Naive thymus-derived CD8-positive, alpha-beta T cell (primary cell): ENCODE results near the gene FAM24B. TPM values are rescaled to one million over a fixed set of nuclear protein-coding genes. Genes with fewer than 3 reads are reported as not detected.

Source experiments
- polyA plus RNA-seq, 3 donors: library from polyadenylated mRNA; unstranded; fragments of 300-500 nt; fragmentation: Illumina TruSeq; gene quantifications; one replicate each; pipeline ENCODE4 v1.2.3, GENCODE V29; 2021
- total RNA-seq, 8 experiments: library from RNA in 2 of 8; stranded (reverse) in 2 of 8; gene quantifications; one replicate each; pipeline ENCODE4 v1.2.3 and lab custom pipeline; 2021 to 2026

Gene FAM24B
- total and polyA plus RNA-seq, 5 experiments from 2014 or later = 3.5 to 18.5 (median 7.9) TPM

Other genes with a start within 250 kb of the FAM24B start
- not detected for gene C10orf120, start 179.7 kb downstream of the FAM24B start, total RNA-seq
- not detected for gene C10orf120, start 179.7 kb downstream of the FAM24B start, polyA plus RNA-seq
- gene CUZD1, start 33.7 kb downstream of the FAM24B start, total RNA-seq = 1 to 10 TPM; 3.9 to 4.1 TPM
- gene CUZD1, start 33.7 kb downstream of the FAM24B start, polyA plus RNA-seq = under 1 TPM; 0.50 to 0.83 (median 0.64) TPM
- not detected for gene FAM24A, start 31.0 kb upstream of the FAM24B start, total RNA-seq
- gene FAM24A, start 31.0 kb upstream of the FAM24B start, polyA plus RNA-seq = not detected
- 10 to 100 TPM; 13.3 to 13.9 TPM for gene C10orf88, start 74.6 kb upstream of the FAM24B start, total RNA-seq
- 1 to 10 TPM; 6.0 to 8.8 (median 7.0) TPM for gene C10orf88, start 74.6 kb upstream of the FAM24B start, polyA plus RNA-seq
- 1 to 10 TPM; 5.6 to 6.3 TPM for gene PSTK, start 100.8 kb upstream of the FAM24B start, total RNA-seq
- 10 to 100 TPM in 2 of 3 donors, 1 to 10 TPM in 1; 8.8 to 11.7 (median 11.0) TPM for gene PSTK, start 100.8 kb upstream of the FAM24B start, polyA plus RNA-seq
- gene IKZF5, start 129.2 kb upstream of the FAM24B start, total RNA-seq = 10 to 100 TPM; 47.3 to 50.5 TPM
- 10 to 100 TPM; 13.1 to 22.2 (median 15.8) TPM for gene IKZF5, start 129.2 kb upstream of the FAM24B start, polyA plus RNA-seq
- 10 to 100 TPM; 46.3 to 46.8 TPM for gene ACADSB, start 129.4 kb upstream of the FAM24B start, total RNA-seq
- 10 to 100 TPM; 28.3 to 46.4 (median 33.4) TPM for gene ACADSB, start 129.4 kb upstream of the FAM24B start, polyA plus RNA-seq